Neural progenitor cell (in vitro differentiated cells): Measurements from ENCODE around the gene SLC2A13. TPM values are rescaled to one million over a fixed set of nuclear protein-coding genes. Genes with fewer than 3 reads are reported as not detected.

ENCODE experiments used
- DNase-seq: peaks from one replicate; pipeline ENCODE4 v3.0.0-alpha.2; 2016; ENCODE audit warnings: low spot score
- H2AFZ ChIP-seq: fragments of 200-600 bp; sonication (generic); replicated peaks from 2 replicates; pipeline ENCODE4 v1.6.1; 2016; ENCODE audit warnings: antibody characterized with exemption
- H3F3A ChIP-seq: fragments of 200-600 bp; sonication (generic); 2 replicates; pipeline ENCODE4 v1.6.1; 2016; ENCODE audit warnings: antibody characterized with exemption, low read depth
- H3K27ac ChIP-seq: fragments of 200-600 bp; sonication (generic); 2 replicates; pipeline ENCODE4 v1.5.1; 2016; ENCODE audit warnings: mild to moderate bottlenecking
- H3K27me3 ChIP-seq: fragments of 200-600 bp; sonication (generic); 2 replicates; pipeline ENCODE4 v1.6.1; 2016; ENCODE audit warnings: mild to moderate bottlenecking, moderate library complexity
- H3K36me3 ChIP-seq: fragments of 200-600 bp; sonication (generic); 2 replicates; pipeline ENCODE4 v1.5.1; 2016
- H3K4me1 ChIP-seq: fragments of 200-600 bp; sonication (generic); 2 replicates; pipeline ENCODE4 v1.6.1; 2016; ENCODE audit warnings: mixed run types
- H3K4me2 ChIP-seq: fragments of 200-600 bp; sonication (generic); 2 replicates; pipeline ENCODE4 v1.6.1; 2016
- H3K4me3 ChIP-seq: fragments of 200-600 bp; sonication (generic); 2 replicates; pipeline ENCODE4 v1.5.1; 2016
- H3K79me2 ChIP-seq: fragments of 200-600 bp; sonication (generic); 2 replicates; pipeline ENCODE4 v1.6.1; 2016; ENCODE audit warnings: low read depth
- H3K9ac ChIP-seq: fragments of 200-600 bp; sonication (generic); 2 replicates; pipeline ENCODE4 v1.6.1; 2016
- H3K9me3 ChIP-seq: fragments of 200-600 bp; sonication (generic); 2 replicates; pipeline ENCODE4 v1.5.1; 2016; ENCODE audit warnings: low read depth
- H4K20me1 ChIP-seq: fragments of 200-600 bp; sonication (generic); 2 replicates; pipeline ENCODE4 v1.6.1; 2016; ENCODE audit warnings: low read depth
- H3K27ac Mint-ChIP-seq: 3 replicates; pipeline ENCODE4 v1.8.0; 2021; ENCODE audit warnings: mixed read lengths
- H3K27me3 Mint-ChIP-seq: 2 replicates; pipeline ENCODE4 v1.8.0; 2022; ENCODE audit warnings: low read depth, mild to moderate bottlenecking, inconsistent platforms, moderate library complexity, mixed read lengths; ENCODE audit not compliant: insufficient read depth
- H3K36me3 Mint-ChIP-seq: 3 replicates; pipeline ENCODE4 v1.8.0; 2021; ENCODE audit warnings: mixed read lengths
- H3K4me1 Mint-ChIP-seq: 3 replicates; pipeline ENCODE4 v1.8.0; 2021; ENCODE audit warnings: mixed read lengths
- H3K4me3 Mint-ChIP-seq: 3 replicates; pipeline ENCODE4 v1.8.0; 2021; ENCODE audit warnings: mild to moderate bottlenecking, moderate library complexity, mixed read lengths
- H3K9me3 Mint-ChIP-seq: 3 replicates; pipeline ENCODE4 v1.8.0; 2020; ENCODE audit warnings: mixed read lengths
- EZH2 ChIP-seq: fragments of 200-600 bp; sonication (generic); IDR thresholded peaks from 2 replicates; pipeline ENCODE4 v1.6.1; 2017; ENCODE audit warnings: antibody characterized with exemption, mild to moderate bottlenecking, moderate library complexity
- EZH2phosphoT487 ChIP-seq: fragments of 200-600 bp; sonication (generic); IDR thresholded peaks from 2 replicates; pipeline ENCODE4 v1.6.1; 2017; ENCODE audit warnings: antibody characterized with exemption
- total RNA-seq: library from RNA; depleted of rRNA; stranded (reverse); fragments of >200 nt; gene quantifications from 2 replicates; pipeline ENCODE4 v1.2.3, GENCODE V29; 2015; ENCODE audit warnings: low replicate concordance
- TF ChIP-seq, protein P1 (sequence below): fragments of 200-600 bp; sonication (generic); IDR thresholded peaks from 2 replicates; pipeline ENCODE4 v1.5.1; 2017; ENCODE audit warnings: antibody characterized with exemption, mild to moderate bottlenecking

Gene SLC2A13
- total RNA-seq, 1 donor from 2014 or later = 11.1 TPM

DNA sequence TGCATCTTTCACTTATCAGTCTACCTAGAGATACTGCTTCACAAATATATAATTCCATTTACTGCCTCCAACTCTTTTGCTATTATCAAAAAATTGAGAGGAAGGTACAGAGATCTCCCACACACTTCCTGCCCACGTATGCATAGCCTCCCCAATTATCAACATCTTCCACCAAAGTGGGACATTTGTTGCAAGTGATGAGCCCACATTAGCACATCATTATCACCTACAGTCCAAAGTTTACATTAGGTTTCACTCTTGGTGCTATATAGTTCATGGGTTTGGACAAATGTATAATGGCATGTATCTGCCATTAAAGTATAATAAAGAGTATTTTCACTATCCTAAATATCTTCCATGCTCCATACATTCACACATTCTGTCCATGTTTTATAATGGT, 66.3 kb downstream of the SLC2A13 start:
- Mint-ChIP-seq H3K27ac (no peak overlapping the region), H3K36me3 (no peaks in the 10 kb centered on the region), H3K27me3 (peaks cover 2% of the 10 kb centered on the region), H3K4me3 (no peak overlapping the region), H3K4me1 (peaks cover 3% of the 10 kb centered on the region), H3K9me3 (no peaks in the 10 kb centered on the region)
- H3K79me2 ChIP-seq = no peaks in the 10 kb centered on the region
- no peaks in the 10 kb centered on the region for H3F3A ChIP-seq
- no peak for DNase-seq
- no peaks in the 10 kb centered on the region for H3K36me3 ChIP-seq
- no peak overlapping the region for H3K4me2 ChIP-seq
- H3K4me1 ChIP-seq = peaks cover 5% of the 10 kb centered on the region
- no peak for TF ChIP-seq EZH2phosphoT487
- TF ChIP-seq, protein P1, sequence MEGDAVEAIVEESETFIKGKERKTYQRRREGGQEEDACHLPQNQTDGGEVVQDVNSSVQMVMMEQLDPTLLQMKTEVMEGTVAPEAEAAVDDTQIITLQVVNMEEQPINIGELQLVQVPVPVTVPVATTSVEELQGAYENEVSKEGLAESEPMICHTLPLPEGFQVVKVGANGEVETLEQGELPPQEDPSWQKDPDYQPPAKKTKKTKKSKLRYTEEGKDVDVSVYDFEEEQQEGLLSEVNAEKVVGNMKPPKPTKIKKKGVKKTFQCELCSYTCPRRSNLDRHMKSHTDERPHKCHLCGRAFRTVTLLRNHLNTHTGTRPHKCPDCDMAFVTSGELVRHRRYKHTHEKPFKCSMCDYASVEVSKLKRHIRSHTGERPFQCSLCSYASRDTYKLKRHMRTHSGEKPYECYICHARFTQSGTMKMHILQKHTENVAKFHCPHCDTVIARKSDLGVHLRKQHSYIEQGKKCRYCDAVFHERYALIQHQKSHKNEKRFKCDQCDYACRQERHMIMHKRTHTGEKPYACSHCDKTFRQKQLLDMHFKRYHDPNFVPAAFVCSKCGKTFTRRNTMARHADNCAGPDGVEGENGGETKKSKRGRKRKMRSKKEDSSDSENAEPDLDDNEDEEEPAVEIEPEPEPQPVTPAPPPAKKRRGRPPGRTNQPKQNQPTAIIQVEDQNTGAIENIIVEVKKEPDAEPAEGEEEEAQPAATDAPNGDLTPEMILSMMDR = no peak
- TF ChIP-seq EZH2 = no peak
- H3K27ac ChIP-seq = no peak overlapping the region
- H4K20me1 ChIP-seq = no peaks in the 10 kb centered on the region
- H3K27me3 ChIP-seq = no peaks in the 10 kb centered on the region
- no peak overlapping the region for H3K9ac ChIP-seq
- no peak overlapping the region for H2AFZ ChIP-seq
- H3K4me3 ChIP-seq = no peak overlapping the region
- H3K9me3 ChIP-seq = no peaks in the 10 kb centered on the region

DNA sequence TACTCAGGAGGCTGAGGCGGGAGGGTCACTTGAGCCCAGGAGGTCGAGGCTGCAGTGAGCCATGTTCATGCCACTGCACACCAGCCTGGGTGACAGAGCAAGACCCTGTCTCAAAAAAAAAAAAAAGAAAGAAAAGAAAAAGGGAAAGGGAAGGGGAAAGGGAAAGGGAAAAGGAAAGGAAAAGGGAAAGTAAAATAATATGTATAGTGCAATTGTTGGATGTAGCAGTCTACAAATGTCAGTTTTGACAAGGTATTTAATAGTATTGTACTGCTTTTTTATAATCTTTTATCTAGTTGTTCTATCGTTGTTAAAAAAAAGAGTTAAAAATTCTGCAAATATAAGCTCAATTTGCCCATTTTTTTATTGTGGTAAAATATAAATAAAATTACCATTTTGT, 67.3 kb downstream of the SLC2A13 start:
- Histone ChIP-seq H3K4me1 (peaks cover 14% of the 10 kb centered on the region), H3F3A (no peaks in the 10 kb centered on the region), H2AFZ (no peak overlapping the region), H3K4me2 (no peak overlapping the region), H3K79me2 (no peaks in the 10 kb centered on the region), H4K20me1 (no peaks in the 10 kb centered on the region), H3K27me3 (no peaks in the 10 kb centered on the region), H3K27ac (no peak overlapping the region), H3K9ac (no peak overlapping the region), H3K9me3 (no peaks in the 10 kb centered on the region), H3K36me3 (no peaks in the 10 kb centered on the region), H3K4me3 (no peak overlapping the region)
- no peak overlapping the region for H3K4me3 Mint-ChIP-seq
- DNase-seq = no peak
- TF ChIP-seq EZH2 = no peak
- TF ChIP-seq EZH2phosphoT487 = no peak
- TF ChIP-seq, protein P1 = no peak
- peaks cover 2% of the 10 kb centered on the region for H3K27me3 Mint-ChIP-seq
- no peaks in the 10 kb centered on the region for H3K36me3 Mint-ChIP-seq
- H3K4me1 Mint-ChIP-seq = peaks cover 3% of the 10 kb centered on the region
- no peaks in the 10 kb centered on the region for H3K9me3 Mint-ChIP-seq
- no peak overlapping the region for H3K27ac Mint-ChIP-seq

DNA sequence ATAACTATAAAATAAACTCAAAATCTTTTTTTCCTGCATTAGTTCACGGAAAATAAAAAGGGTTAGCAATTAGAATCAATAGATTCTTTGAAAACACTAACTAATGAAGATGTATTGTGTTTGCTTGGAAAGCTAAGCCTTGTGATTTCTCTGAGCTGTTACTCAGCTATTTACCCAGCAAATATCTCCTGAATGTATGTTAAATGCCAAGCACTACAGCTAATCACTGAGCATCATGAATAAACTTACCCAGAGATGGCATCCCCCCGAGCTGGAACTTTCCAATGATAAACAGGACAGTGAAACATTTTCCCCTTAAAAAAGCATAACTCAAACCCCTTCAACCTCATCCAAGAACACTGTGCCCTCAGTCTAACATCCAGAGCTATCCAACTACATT, 71.2 kb downstream of the SLC2A13 start:
- no peak overlapping the region for H3K9ac ChIP-seq
- H3K36me3 ChIP-seq = no peaks in the 10 kb centered on the region
- no peaks in the 10 kb centered on the region for H3K79me2 ChIP-seq
- no peak for DNase-seq
- H3K27ac Mint-ChIP-seq = no peak overlapping the region
- H3K36me3 Mint-ChIP-seq = no peaks in the 10 kb centered on the region
- H3K4me1 Mint-ChIP-seq = peaks cover 19% of the 10 kb centered on the region
- peaks cover 18% of the 10 kb centered on the region for H3F3A ChIP-seq
- no peaks in the 10 kb centered on the region for H3K27me3 ChIP-seq
- no peak overlapping the region for H3K4me3 Mint-ChIP-seq
- no peaks in the 10 kb centered on the region for H3K9me3 Mint-ChIP-seq
- no peaks in the 10 kb centered on the region for H3K9me3 ChIP-seq
- H3K4me2 ChIP-seq = no peak overlapping the region
- no peak overlapping the region for H3K4me3 ChIP-seq
- no peaks in the 10 kb centered on the region for H3K27me3 Mint-ChIP-seq
- H3K4me1 ChIP-seq = peaks cover 34% of the 10 kb centered on the region
- H4K20me1 ChIP-seq = no peaks in the 10 kb centered on the region
- H2AFZ ChIP-seq = no peak overlapping the region
- no peak for TF ChIP-seq EZH2
- no peak for TF ChIP-seq EZH2phosphoT487
- TF ChIP-seq, protein P1 = no peak
- H3K27ac ChIP-seq = no peak overlapping the region
